GM19324 (cell line): ENCODE measurements around the gene APEH.

ENCODE experiments used
- ATAC-seq: cut with Tn5 transposase; IDR thresholded peaks from one replicate; pipeline ENCODE4 v1.9.1; 2021; ENCODE audit warnings: mild to moderate bottlenecking, moderate library complexity; ENCODE audit not compliant: unreplicated experiment, low FRiP score

APEH gene

DNA sequence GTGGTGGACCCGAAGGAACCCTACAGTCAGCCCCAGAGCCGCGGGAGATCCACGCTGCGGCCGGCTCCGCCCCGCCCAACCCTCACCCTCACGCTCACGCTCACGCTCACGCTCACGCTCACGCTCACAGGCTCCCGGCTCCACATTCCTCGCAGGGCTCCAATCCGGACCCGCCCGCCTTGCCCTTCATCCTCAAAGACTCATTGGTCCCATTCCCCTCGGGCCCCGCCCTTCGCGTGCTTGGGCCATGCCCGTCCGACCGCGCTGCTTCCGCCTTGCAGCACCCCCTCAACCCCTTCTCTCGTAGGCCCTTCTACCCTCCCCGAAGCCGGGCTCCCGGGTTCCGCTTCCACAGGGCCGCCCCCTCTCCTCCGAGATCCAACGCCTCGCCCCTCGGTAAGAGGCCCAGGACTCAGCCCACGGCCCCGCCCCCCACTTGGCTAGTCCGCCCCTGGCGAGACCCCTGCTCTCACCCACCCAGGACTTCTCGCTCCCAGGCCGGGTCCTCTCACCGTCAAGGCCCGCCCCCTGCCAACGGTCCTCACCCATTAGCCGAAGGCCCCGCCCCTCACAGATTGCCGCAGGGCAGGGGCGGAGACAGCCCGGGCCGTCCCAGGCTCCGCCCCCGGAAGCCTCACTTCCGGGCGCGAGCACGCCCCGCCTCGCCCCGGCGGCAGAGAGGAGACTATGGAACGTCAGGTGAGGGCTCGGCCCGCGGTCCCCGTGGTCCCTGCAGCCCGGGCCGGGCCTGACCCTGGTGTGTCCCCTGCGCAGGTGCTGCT lies at the start of gene APEH:
TSS of gene APEH (plus strand) at position 637 of the 782 bp plus-strand sequence. CDS start at position 688, 51 bp downstream.
- peak; percentile 83 for ATAC-seq

DNA sequence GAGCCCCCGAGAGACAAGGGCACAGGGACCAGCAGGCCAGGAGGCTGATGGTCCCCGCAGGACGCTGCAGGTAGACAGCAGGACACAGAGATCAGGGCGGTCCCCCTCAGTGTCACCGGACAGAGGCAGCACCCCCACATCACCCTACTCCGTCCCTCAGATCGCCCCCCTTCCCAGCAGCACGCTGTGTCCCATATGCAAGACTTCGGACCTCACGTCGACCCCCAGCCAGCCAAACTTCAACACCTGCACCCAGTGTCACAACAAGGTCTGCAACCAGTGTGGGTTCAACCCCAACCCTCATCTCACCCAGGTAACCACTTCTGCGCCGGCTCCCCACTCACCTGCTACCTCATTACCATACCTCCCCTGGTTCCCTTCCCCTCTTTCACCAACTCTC lies 49.1 kb upstream of the APEH start:
- no peak for ATAC-seq

DNA sequence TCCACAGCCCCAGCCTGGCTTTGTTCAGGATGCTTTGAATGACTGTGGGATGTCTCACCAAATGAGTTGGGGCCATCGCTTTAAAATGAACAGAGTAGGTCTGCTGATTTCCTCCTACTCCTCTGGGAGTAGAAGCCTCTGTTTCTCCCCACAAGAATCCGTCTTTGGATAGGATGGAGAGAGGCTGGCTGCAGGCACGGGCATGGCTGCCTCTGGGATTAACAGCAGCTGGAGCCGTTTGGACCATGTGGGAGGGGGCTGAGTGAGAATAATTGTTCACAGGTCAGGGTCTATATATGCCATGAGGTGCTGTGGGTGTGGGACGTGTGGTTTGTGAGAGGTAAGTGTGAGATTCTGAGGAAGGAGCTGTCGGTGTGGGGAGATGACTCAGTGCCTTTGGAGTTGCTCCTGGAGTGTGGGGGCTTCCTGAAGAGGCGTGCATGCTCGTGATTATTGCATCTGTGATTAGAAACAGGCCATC lies 48.0 kb upstream of the APEH start:
- no peak for ATAC-seq

DNA sequence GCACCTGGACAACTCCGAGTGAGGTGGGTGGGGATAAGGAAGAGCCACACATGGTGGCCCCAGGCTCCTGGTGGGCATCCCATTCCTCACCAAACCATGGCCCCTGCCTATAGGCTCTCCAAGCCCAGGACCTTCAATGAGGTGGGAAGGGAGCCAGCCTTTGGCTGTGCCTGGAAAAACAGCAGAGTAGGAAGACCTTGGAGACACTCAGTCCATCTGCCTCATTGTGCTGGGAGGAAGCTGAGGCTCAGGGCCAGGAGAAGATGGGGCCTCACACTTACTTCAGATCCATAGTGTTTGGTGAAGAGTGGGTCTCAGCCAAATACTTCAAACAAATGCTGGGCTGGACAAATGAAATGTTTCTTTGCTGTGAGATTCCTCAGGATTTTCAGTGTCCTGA lies 47.4 kb upstream of the APEH start:
- no peak for ATAC-seq

DNA sequence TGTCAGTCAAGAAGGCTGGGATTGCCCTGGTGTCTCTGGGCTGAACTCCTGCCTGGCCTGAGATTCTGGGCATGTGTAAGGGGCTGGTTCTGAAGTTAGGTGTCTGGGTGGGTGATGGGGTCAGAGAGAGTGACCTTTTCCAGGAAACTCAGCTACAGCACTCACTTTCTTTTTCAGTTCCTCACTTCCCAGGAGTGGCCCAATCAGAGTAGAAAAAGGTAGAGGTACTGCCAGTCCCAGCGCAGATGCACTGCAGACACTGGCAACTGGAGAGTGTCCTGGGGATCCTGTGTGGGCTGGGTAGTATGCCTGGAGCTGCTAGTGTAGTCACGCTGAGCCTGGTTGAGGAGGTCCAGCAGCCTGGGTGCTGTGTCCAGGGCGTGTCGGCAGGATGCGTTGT lies 46.5 kb upstream of the APEH start:
- ATAC-seq = no peak

DNA sequence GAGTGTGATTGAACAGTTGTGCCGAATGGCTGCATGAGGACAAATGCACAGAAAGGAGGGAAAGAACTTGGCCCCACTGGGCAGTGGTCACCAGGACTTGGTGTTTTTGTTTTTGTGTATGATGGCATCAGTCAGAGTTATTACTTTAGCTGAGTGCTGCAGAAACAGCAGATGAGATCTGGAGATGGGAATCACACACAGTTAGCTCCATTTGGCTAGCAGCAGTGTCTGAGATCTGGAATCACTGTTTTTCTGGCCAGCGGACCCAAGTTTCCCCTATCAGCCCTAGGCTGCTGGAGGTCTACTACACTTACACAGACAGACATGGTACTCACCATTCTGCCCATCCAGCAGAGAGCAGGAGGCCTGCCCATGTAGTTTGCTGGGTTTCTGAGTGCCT lies 45.9 kb upstream of the APEH start:
- ATAC-seq = no peak

DNA sequence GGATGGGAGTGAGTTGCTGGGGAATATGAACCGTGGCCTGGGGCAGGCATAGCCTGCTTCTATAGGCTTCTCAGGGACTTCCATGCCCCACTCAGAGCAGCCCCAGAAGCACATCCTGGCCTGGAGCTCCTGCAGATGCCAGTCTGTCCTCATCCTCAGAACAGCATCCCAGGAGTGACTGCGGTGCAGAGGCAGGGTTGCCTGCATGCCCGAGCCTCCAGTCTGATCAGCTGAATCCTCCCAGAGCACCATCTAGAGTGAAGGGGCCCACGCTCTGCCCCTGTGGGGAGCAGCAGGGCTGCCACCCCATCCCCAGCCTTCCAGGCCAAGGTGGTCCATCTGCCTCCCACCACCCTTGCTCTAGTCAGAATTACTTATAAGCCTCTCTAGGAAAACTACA lies 44.7 kb upstream of the APEH start:
- no peak for ATAC-seq

DNA sequence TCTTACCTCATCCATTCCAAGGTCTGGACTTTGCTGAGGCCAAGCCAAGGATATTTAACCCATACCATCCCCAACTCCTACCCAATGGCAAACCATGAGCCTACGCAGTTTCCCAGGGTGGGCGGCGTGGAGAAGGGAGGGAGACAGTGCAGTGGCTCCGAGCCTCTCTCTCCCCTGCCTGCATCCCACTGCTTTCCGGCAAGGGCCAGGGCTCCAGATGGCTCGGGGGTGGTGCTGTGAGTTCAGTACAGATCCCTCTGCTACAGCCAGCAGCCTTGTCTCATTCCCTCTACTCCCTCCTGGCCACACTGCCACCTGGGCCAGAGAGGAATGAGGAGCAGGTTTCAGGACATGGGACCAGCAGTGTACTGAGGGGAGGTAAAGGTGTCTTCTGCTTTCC lies 44.3 kb upstream of the APEH start:
- ATAC-seq = no peak

DNA sequence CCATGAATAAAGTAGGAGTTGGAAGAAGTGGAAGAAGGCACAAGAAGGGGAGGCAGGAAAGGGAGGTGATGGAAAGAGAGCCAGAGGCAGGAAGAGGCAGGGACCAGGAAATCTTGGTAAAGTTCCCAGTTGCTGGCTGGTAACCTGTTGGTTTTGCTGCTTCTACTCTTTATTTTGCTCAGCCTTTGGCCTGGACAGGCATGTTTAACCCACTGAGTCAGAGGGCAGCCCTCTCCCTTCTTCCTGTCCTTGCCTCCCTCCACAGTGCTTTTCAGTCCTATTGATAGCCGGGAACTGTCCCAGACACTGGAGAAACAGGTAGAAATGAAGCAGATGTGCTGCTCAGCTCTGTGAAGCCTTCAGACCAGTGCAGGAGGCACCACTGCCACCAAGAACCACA lies 43.4 kb upstream of the APEH start:
- no peak for ATAC-seq

DNA sequence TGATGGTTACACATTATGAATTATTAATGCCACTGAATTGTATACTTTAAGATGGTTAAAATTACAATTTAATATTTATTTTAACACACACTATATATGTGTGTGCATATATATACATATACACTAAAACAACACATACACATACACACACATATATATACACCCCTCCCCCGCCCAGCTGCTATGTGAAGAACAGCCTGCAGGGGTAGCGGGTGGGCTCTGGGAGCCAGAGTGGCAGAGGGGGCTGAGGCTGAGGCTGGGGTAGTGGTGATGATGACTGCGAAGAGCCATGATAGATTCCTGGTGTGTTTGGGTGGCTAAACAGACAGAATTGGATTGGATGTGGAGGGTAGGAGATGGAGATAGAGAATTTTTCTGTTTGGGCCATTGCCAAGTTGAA lies 39.4 kb upstream of the APEH start:
- no peak for ATAC-seq

DNA sequence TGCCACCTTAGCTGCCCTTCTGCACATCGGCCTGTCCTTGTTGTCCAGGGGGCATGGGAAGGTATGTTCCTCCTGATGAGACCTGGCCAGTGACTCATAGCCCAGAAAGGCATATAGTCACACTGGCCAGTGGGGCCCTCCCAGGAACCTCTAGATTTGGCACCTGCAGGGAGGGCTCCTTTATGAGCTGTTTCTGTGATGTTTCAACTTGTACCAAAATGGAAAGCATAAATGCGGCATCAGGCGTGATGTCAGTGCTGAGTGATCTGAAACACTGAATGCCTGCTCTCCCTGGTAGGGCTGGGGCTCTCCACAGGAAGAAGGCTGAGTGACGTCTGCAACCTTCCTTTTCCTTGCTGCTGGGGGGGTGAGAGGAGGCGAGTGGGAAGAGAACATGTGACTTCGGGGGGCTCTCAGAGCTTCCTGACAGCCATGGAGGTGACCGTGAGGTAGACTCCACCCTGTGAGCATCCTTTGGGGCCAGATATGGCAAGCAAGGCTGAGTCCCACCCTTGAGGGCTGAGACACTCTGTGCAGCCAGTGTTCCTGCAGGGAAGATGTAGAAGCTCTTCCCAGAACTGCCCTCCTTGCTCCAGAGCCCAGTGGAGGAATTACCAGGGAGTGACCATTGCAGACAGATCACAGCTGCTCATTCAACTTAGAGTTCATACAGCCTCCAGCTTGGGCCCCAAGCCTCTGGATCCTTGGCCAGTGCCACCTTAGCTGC lies 37.1 kb upstream of the APEH start:
- no peak for ATAC-seq

DNA sequence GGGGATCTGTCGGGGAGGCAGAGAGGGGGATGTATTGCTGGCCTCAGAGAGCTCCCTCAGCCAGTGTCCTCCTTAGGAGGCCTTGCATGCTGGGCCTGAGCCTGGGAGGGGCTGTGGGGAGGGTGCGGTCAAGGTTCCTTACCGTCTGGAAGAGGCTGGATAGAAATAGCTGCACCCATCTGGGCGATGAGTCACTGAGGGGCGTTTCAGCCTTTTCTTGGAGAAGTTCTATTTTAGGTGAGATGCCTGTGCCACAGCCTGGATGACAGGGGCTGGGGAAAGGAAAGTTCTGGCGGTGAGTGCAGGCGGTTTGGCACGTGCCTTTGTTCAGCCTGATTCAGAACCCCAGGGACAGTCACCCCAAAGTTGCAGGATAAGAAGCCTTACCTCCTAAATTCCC lies 35.7 kb upstream of the APEH start:
- ATAC-seq = no peak

DNA sequence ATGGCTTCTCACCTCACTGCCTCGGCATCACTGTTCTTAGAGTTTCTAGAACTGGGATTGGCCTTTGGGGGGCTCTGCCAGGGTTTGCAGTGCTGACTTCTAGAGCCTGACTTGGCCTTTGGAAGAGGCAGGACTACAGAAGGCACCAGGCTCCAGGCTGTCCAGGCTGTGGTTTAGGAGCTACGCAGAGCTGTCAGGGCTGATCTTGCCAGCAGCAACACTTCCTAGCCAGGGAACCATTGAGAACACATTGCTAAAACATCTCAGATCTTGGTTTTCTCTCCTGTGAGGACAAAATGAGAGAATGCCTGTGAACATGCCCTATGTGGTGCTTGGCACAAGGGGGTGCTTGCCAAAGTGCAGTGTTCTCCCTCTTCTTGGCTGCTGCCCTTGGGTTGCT lies 34.6 kb upstream of the APEH start:
- no peak for ATAC-seq

DNA sequence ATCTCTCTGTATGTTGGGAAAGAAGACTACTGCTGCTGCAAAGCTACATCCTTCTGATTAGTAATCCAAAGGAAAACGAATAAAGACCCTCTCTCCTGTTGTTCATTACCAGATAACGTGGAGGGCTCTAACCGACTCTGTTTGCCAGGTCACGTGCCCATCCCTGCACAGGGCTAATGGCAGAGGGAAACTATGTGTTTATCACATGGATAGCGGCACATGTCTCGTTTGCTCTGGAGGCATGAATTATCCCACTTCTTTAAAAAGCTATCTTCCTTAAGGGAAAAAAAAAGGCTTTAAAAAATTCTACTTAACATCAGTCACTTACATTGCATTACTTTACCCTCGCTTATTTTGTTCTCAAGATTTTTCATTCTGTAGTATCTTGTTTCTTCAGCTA lies 32.9 kb upstream of the APEH start:
- ATAC-seq = no peak

DNA sequence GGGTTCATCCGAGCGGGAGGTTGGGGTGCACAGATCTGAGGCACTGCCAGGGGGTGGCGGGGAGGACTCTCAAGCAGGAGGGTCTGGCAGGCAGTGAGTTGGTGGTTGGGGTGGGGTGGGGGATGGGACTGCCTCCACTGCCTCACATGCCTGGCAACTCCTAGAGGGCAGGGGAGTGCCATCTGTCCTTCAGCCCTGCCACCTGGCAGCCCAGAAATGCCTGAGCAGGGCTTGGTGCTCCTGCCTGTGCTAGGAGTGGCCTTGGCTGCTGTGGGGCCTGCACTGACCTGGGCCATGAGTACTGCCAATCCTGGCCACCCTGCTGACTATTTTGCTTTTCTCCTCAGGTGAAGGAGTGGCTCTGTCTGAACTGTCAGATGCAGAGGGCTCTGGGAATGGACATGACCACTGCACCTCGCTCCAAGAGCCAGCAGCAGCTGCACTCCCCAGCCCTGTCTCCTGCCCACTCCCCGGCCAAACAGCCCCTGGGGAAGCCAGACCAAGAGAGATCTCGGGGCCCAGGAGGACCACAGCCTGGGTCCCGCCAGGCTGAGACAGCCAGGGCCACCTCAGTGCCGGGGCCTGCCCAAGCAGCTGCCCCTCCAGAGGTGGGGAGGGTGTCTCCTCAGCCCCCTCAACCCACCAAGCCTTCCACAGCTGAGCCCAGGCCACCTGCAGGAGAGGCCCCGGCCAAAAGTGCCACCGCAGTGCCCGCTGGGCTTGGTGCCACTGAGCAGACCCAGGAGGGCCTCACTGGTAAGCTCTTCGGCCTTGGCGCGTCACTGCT lies 32.0 kb upstream of the APEH start:
- no peak for ATAC-seq

DNA sequence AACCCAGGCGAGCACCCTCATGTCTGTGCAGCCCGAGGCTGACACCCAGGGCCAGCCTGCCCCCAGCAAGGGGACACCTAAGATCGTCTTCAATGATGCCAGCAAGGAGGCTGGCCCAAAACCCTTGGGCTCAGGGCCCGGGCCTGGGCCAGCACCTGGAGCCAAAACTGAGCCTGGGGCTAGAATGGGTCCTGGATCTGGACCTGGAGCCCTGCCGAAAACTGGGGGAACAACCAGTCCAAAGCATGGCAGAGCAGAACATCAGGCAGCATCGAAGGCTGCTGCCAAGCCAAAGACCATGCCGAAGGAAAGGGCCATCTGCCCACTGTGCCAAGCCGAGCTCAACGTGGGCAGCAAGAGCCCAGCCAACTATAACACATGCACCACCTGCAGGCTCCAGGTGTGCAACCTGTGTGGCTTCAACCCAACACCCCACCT lies 31.4 kb upstream of the APEH start:
- no peak for ATAC-seq

DNA sequence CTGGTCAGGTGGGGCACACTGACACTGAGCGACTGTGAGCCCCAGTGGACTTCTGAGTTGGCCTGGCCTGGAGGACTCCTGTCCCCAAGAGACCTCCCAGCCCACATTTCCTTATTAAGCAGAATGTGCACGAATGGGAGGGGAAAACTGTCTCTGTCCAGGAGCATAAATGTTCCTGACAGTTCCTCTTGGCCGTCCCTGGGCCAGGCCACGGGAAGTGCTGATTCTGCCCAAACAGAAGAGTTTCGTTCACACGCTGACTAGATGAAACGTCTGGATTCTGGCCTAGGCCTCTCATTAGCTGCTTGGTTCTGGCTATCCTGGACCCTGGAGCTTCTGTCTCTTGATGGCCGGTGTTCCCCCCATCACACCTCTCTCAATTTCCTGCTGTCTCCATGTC lies 29.5 kb upstream of the APEH start:
- no peak for ATAC-seq

DNA sequence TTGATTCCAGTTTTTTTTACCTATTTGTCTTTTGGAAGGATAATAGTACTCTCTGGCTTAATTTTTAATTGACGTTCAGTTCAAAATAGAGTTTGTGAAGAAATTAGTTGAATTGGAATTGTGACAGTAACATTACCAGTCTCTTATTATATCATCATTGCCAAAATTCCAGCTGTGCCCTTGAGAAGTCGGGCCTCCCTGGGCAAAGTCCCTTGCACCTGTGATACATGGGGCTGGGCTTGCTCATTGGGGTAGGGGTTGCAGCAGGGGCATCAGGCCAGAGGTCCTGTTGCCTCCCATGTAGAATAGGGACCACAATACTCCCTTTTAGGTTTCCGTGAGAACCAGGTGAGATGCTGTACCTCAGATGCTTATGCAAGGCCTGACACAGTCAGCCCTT lies 27.9 kb upstream of the APEH start:
- ATAC-seq = no peak

DNA sequence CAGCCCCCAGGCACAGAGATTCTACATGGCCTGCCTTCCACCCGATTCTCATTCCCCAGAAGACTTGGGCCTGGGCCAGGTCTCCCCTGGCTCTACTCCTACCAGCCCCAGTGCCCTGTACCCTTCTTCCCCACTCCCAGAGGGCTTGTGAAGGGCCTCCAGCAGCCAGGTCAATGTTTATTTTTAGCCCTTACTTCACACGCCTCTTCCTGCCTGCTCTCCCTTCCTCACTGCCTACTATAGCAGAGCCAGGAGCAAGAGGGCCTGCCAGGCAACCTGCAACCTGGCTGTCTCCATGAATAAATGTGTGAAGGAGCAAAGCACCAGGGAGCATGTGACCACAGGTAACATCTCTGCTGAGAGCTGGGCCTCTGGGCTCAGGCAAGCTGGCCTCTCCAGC lies 26.4 kb upstream of the APEH start:
- ATAC-seq = no peak

DNA sequence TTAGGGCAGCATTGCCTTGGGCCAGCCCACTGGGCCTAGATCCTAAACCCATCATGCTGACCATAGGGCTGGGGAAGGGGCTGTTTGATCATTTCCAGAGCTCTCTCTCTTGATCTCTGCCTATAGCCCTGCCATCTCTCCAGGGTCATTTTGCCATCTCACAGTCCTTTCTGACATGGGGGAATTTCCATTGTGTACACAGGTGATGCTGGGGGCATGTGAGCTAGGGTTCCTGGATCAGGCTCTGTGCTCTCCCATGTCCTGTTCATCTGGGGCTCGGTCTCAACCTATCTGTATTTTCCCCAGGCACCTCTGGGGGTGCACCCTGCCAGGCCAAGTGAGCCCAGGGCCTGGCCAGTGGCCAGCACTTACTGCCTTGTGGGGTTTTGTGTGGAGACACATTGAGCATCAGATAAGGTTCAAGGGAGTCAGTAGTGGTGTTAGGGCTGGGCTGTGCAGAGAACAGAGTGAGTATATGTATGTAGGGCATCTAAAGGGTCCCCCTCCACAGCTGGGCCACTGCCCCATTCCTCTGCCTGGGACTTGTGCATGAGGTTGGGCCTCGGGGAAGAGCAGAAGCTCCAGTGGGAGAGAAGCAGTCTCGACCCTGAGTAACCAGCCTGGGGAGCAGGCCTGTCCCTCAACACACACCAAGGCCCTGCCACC lies 25.7 kb upstream of the APEH start:
- ATAC-seq = no peak

DNA sequence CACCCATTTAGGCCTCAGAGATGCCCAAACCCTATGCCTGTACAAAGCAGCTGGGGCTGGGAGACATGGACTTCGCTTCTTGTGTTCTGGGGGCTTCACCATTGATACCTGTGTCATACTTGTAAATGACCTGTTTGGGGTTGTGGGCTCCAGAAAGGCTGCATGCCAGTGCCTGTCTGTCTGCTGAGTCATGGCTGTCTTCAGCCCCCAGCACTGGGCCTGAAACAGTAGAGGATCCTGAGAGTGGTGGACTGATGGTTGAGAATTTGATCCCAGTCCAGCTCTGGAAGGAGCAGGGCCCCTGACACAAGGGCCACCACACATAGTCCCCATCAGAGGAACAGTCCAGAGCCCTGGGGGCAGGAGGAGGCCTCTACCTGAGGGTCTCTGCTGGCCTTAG lies 24.6 kb upstream of the APEH start:
- ATAC-seq = no peak
